ENCODE measurements around the gene EGF.

DNA sequence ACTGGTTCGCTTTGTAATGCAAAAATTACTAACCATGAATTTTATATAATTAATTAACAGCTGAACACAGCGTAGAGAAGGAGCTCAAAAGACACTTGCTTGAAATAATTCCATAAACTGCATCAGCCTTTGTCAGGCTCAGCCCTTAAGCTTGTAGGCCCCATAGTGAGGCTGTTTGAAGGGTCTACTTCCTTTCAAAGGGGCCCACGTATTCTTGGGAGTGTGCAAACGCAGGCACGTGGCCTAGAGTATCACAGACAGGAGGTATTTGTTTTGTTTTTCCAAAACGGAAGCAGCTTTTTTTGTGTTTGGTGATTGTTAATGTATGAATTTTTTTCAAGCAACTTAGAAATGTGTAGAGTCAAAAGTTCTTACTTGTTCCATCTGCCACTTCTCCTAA, 25.6 kb upstream of the EGF start:
- TF ChIP-seq CTCF (IDR thresholded peaks at IDR 0.05; ENCODE audit: poor library complexity, severe bottlenecking) (no peak), POLR2AphosphoS5 (IDR thresholded peaks at IDR 0.05) (no peak), SMC3 (conservative IDR thresholded peaks at IDR 0.05; ENCODE audit: poor library complexity) (no peak)
